Spleen (tissue), 11 donors: ENCODE data around the gene SNU13. TPM values are rescaled to one million over a fixed set of nuclear protein-coding genes. Genes with fewer than 3 reads are reported as not detected.

Experiments used
- DNase-seq: peaks from one replicate; pipeline ENCODE4 v3.0.0-alpha.2; 2020
- H3K27ac ChIP-seq, 8 donors: fragments of 200-600 bp; sonication (generic) in 7 of 8; 1 replicate in 4 of 8; 2 replicates in 4 of 8; pipeline versions ENCODE4 v1.5.0 to v1.8.0; 2016 to 2021; ENCODE audit warnings: inconsistent platforms in 4 of 8, mild to moderate bottlenecking in 4 of 8, moderate library complexity in 1 of 8
- H3K27me3 ChIP-seq, 7 donors: fragments of 200-600 bp; sonication (generic) in 6 of 7; replicated peaks in 1 of 7; 1 replicate in 4 of 7; 2 replicates in 3 of 7; pipeline versions ENCODE4 v1.5.0 to v1.8.0; 2016 to 2021; ENCODE audit warnings: inconsistent platforms in 3 of 7, mild to moderate bottlenecking in 1 of 7
- H3K36me3 ChIP-seq, 6 donors: fragments of 200-600 bp; sonication (generic) in 5 of 6; 1 replicate in 4 of 6; 2 replicates in 2 of 6; pipeline versions ENCODE4 v1.5.0 to v1.8.0; 2016 to 2021; ENCODE audit warnings: inconsistent platforms in 2 of 6
- H3K4me1 ChIP-seq, 6 donors: fragments of 200-600 bp; sonication (generic) in 5 of 6; 1 replicate in 3 of 6; 2 replicates in 3 of 6; pipeline versions ENCODE4 v1.5.0 to v1.8.0; 2016 to 2021; ENCODE audit warnings: inconsistent platforms in 3 of 6
- H3K4me3 ChIP-seq, 8 donors: fragments of 200-600 bp; sonication (generic) in 7 of 8; 1 replicate in 4 of 8; 2 replicates in 4 of 8; pipeline versions ENCODE4 v1.5.0 to v1.8.0; 2016 to 2021; ENCODE audit warnings: inconsistent platforms in 4 of 8, mild to moderate bottlenecking in 4 of 8, moderate library complexity in 2 of 8
- H3K9me3 ChIP-seq, 8 donors: fragments of 200-600 bp; sonication (generic) in 7 of 8; 1 replicate in 4 of 8; 2 replicates in 4 of 8; pipeline versions ENCODE4 v1.5.0 to v1.8.0; 2016 to 2021; ENCODE audit warnings: inconsistent platforms in 4 of 8
- POLR2A ChIP-seq, 3 donors: fragments of 450-650 bp; IDR thresholded peaks; one replicate each; pipeline ENCODE4 v1.5.1; 2017; ENCODE audit warnings: antibody characterized with exemption in 3 of 3, mild to moderate bottlenecking in 1 of 3
- POLR2AphosphoS5 ChIP-seq, 3 donors: sonication (generic); formaldehyde crosslinking; IDR thresholded peaks; one replicate each; pipeline ENCODE4 v1.5.1; 2017; ENCODE audit warnings: antibody characterized with exemption in 3 of 3
- WGBS, 5 donors: extraction: QIAGEN DNeasy Blood & Tissue Kit in 3 of 5; methylation state at CpG; one replicate each; pipeline versions ENCODE4 v1.1.5 to v1.1.7; 2013 to 2018; 5-methylcytosine and 5-hydroxymethylcytosine counted together
- intact Hi-C: fragments of 100-400 bp; cut with DNase I; formaldehyde crosslinking; loops from one replicate; pipeline ENCODE4 v1.15.0; 2023; ENCODE audit warnings: low total_unique reads
- polyA plus RNA-seq, 3 donors: library from polyadenylated mRNA; stranded (reverse); fragments of 200-250 nt; gene quantifications; one replicate each; pipeline ENCODE4 v1.2.1, GENCODE V29; 2013
- total RNA-seq, 7 donors: library from RNA; depleted of rRNA in 3 of 7; stranded (reverse); fragments of >200 nt in 3 of 7; fragmentation: NEBNext Ultra II Directional in 4 of 7; extraction: Animal tissue kit (Norgen Biotek cat#: 25700) in 4 of 7; gene quantifications; one replicate each; pipeline versions ENCODE4 v1.1.0 to v1.2.1, GENCODE V29; 2016 to 2021
- TF ChIP-seq, protein P1 (sequence below), 11 experiments: fragments of 200-600 bp in 7 of 11; fragments of 450-650 bp in 4 of 11; sonication (generic) in 4 of 11; IDR thresholded peaks in 8 of 11; conservative IDR thresholded peaks in 3 of 11; 1 replicate in 7 of 11; 2 replicates in 4 of 11; pipeline versions ENCODE4 v1.4.0 to v1.8.0; 2016 to 2021; ENCODE audit warnings: antibody characterized with exemption in 11 of 11, inconsistent platforms in 4 of 11, mild to moderate bottlenecking in 1 of 11
- donor health status: healthy with polysubstance abuse.
- donor health status: DM: no; HTN: no; CAD: no; lungs with moderate emphysema.
- donor health status: DM: no; HTN: no; CAD: no.
- donor health status: Bipolar disorder and iron deficiency.
- donor health status: healthy.
- donor health status: DM: no; HTN: no; CAD: no.
- donor health status: DM: yes; HTN: yes; CAD: no.

Gene SNU13
- total and polyA plus RNA-seq, 10 donors: 89.0 to 165 (median 111) TPM

DNA sequence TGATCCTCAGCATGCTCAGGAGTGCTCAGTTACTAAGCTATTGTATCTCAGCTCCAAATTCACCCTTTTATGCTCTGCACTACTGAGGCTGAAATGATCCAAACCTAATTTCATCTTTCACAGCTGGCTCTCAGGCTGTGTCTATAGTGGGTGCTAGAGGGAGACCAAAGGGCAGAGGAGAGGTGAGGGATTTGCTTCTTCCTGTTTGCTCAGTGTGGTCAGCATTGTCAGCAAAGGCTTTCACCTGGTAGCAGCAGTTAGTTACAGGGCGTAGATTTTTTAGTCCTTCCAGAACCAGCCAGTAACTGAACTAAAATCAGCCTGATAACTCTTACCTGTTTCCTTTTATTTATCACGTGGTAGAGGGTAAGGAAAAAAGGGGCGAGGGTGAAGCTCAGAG, 34.3 kb downstream of the SNU13 start:
- Histone ChIP-seq H3K36me3 (peaks cover 24 to 100% (median 100%) of the 10 kb centered on the region in 6 donors), H3K4me1 (peaks cover 0 to 4% (median 0%) of the 10 kb centered on the region in 6 donors), H3K4me3 (no peak overlapping the region), H3K27ac (no peak overlapping the region), H3K9me3 (no peaks in the 10 kb centered on the region), H3K27me3 (no peaks in the 10 kb centered on the region)
- 89 to 100% (median 96%) methylated on average over 3 of the region's 3 CpGs for WGBS, 5 donors
- no peak for TF ChIP-seq POLR2A (IDR thresholded peaks at IDR 0.05)
- TF ChIP-seq, protein P1, sequence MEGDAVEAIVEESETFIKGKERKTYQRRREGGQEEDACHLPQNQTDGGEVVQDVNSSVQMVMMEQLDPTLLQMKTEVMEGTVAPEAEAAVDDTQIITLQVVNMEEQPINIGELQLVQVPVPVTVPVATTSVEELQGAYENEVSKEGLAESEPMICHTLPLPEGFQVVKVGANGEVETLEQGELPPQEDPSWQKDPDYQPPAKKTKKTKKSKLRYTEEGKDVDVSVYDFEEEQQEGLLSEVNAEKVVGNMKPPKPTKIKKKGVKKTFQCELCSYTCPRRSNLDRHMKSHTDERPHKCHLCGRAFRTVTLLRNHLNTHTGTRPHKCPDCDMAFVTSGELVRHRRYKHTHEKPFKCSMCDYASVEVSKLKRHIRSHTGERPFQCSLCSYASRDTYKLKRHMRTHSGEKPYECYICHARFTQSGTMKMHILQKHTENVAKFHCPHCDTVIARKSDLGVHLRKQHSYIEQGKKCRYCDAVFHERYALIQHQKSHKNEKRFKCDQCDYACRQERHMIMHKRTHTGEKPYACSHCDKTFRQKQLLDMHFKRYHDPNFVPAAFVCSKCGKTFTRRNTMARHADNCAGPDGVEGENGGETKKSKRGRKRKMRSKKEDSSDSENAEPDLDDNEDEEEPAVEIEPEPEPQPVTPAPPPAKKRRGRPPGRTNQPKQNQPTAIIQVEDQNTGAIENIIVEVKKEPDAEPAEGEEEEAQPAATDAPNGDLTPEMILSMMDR (IDR thresholded peaks at IDR 0.05 in 8 of 11, conservative IDR thresholded peaks at IDR 0.05 in 3 of 11): no peak
- no peak for TF ChIP-seq POLR2AphosphoS5 (IDR thresholded peaks at IDR 0.05)
- intact Hi-C loops: no loop called here
- no peak for DNase-seq

DNA sequence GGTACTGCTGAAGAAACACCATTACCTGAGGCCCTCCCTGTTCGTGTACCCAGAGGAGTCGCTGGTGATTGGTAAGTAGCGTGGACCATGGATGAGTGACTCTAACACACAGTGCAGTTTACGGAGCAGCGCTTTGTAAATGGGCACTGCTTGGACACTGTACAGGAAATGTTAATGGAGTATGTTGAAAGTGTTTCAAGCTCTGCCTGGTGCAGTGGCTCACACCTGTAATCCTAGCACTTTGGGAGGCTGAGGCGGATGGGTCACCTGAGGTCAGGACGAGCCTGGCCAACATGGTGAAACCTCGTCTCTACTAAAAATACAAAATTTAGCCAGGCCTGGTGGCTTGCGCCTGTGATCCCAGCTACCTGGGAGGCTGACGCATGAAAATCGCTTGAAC, 37.8 kb downstream of the SNU13 start:
- H3K27ac ChIP-seq: no peak overlapping the region
- 95 to 99% (median 97%) methylated on average over 11 of the region's 11 CpGs for WGBS, 5 donors
- peaks cover 19 to 100% (median 95%) of the 10 kb centered on the region in 6 donors for H3K36me3 ChIP-seq
- no peaks in the 10 kb centered on the region for H3K9me3 ChIP-seq
- DNase-seq: no peak
- intact Hi-C loops: no loop called here
- H3K4me1 ChIP-seq: peaks cover 0 to 9% (median 0%) of the 10 kb centered on the region in 6 donors
- no peak overlapping the region for H3K4me3 ChIP-seq
- TF ChIP-seq, protein P1 (IDR thresholded peaks at IDR 0.05 in 8 of 11, conservative IDR thresholded peaks at IDR 0.05 in 3 of 11): no peak
- no peak for TF ChIP-seq POLR2A (IDR thresholded peaks at IDR 0.05)
- TF ChIP-seq POLR2AphosphoS5 (IDR thresholded peaks at IDR 0.05): no peak
- H3K27me3 ChIP-seq: no peaks in the 10 kb centered on the region

GRCh38 chr22:41650229-41650628, 38.4 kb downstream of the SNU13 start:
- no peak for TF ChIP-seq POLR2A (IDR thresholded peaks at IDR 0.05)
- TF ChIP-seq POLR2AphosphoS5 (IDR thresholded peaks at IDR 0.05): no peak
- TF ChIP-seq, protein P1 (IDR thresholded peaks at IDR 0.05 in 8 of 11, conservative IDR thresholded peaks at IDR 0.05 in 3 of 11): no peak
- Histone ChIP-seq H3K27me3 (no peaks in the 10 kb centered on the region), H3K27ac (no peak overlapping the region), H3K4me3 (no peak overlapping the region), H3K9me3 (no peaks in the 10 kb centered on the region), H3K4me1 (peaks cover 0 to 9% (median 0%) of the 10 kb centered on the region in 6 donors), H3K36me3 (peaks cover 15 to 100% (median 94%) of the 10 kb centered on the region in 6 donors)
- WGBS, 5 donors: 80 to 100% (median 95%) methylated on average over 1 of the region's 1 CpG
- no peak for DNase-seq
- intact Hi-C loops: no loop called here

- 76 to 89% (median 80%) methylated on average over 1 of the region's 1 CpG for WGBS, 5 donors
Measured at GRCh38 chr22:41648432-41648831, 40.2 kb downstream of the SNU13 start.

More at GRCh38 chr22:41648432-41648831, 40.2 kb downstream of the SNU13 start:
- TF ChIP-seq POLR2AphosphoS5 (IDR thresholded peaks at IDR 0.05) (no peak), POLR2A (IDR thresholded peaks at IDR 0.05) (no peak)
- TF ChIP-seq, protein P1 (IDR thresholded peaks at IDR 0.05 in 8 of 11, conservative IDR thresholded peaks at IDR 0.05 in 3 of 11): no peak
- no peaks in the 10 kb centered on the region for H3K9me3 ChIP-seq
- H3K4me1 ChIP-seq: peaks cover 0 to 9% (median 0%) of the 10 kb centered on the region in 6 donors
- intact Hi-C loops: no loop called here
- DNase-seq: no peak
- no peak overlapping the region for H3K4me3 ChIP-seq
- H3K27ac ChIP-seq: no peak overlapping the region
- peaks cover 12 to 100% (median 91%) of the 10 kb centered on the region in 6 donors for H3K36me3 ChIP-seq
- H3K27me3 ChIP-seq: no peaks in the 10 kb centered on the region
